Mesenchymal stem cell (in vitro differentiated cells and primary cell): ENCODE results near the gene TARBP1.
"Not testable (repeated sequence)": the region's sequence is repeated elsewhere in the genome, so short reads cannot be mapped to it uniquely, and the experiment has no call there.

ENCODE experiments used
- DNase-seq: peaks from one replicate; pipeline ENCODE4 v3.0.0-alpha.2; 2013
- H2AFZ ChIP-seq: one replicate; pipeline ENCODE4 v1.6.1; 2013; ENCODE audit warnings: low read depth, mild to moderate bottlenecking, control low read depth, inconsistent platforms, low read length, moderate library complexity
- H2AK5ac ChIP-seq: 2 replicates; pipeline ENCODE4 v1.6.1; 2013; ENCODE audit warnings: low read length, moderate library complexity, mild to moderate bottlenecking, inconsistent platforms; ENCODE audit not compliant: severe bottlenecking
- H2BK120ac ChIP-seq: one replicate; pipeline ENCODE4 v1.6.1; 2013; ENCODE audit warnings: low read depth, mild to moderate bottlenecking, inconsistent platforms, low read length, moderate library complexity
- H2BK12ac ChIP-seq, 2 experiments: one replicate each; pipeline ENCODE4 v1.6.1; 2013; ENCODE audit warnings: inconsistent platforms in 2 of 2, low read length in 2 of 2, mild to moderate bottlenecking in 2 of 2, moderate library complexity in 2 of 2, control low read depth in 1 of 2
- H2BK15ac ChIP-seq: one replicate; pipeline ENCODE4 v1.6.1; 2013; ENCODE audit warnings: mild to moderate bottlenecking, low read depth, inconsistent platforms; ENCODE audit not compliant: poor library complexity, severe bottlenecking
- H2BK5ac ChIP-seq: 2 replicates; pipeline ENCODE4 v1.6.1; 2013; ENCODE audit warnings: low read depth, mild to moderate bottlenecking, low read length, control low read depth, inconsistent platforms; ENCODE audit not compliant: poor library complexity, severe bottlenecking
- H3K14ac ChIP-seq, 2 experiments: one replicate each; pipeline ENCODE4 v1.6.1; 2013; ENCODE audit warnings: inconsistent platforms in 2 of 2, low read length in 2 of 2, control low read depth in 1 of 2, mild to moderate bottlenecking in 1 of 2, moderate library complexity in 1 of 2
- H3K18ac ChIP-seq, 2 experiments: one replicate each; pipeline ENCODE4 v1.6.1; 2013; ENCODE audit warnings: inconsistent platforms in 2 of 2, low read length in 2 of 2, control low read depth in 1 of 2, low read depth in 1 of 2, mild to moderate bottlenecking in 1 of 2
- H3K23ac ChIP-seq, 2 experiments: one replicate each; pipeline ENCODE4 v1.6.1; 2013; ENCODE audit warnings: inconsistent platforms in 2 of 2, low read length in 2 of 2, mild to moderate bottlenecking in 2 of 2, moderate library complexity in 2 of 2, control low read depth in 1 of 2
- H3K27ac ChIP-seq: 2 replicates; pipeline ENCODE4 v1.5.1; 2013; ENCODE audit warnings: mild to moderate bottlenecking, moderate library complexity, low read length, control low read depth, inconsistent platforms; ENCODE audit not compliant: poor library complexity, severe bottlenecking
- H3K27me3 ChIP-seq, 2 experiments: 2 replicates each; pipeline versions ENCODE4 v1.6.1 to v1.7.0; 2013; ENCODE audit warnings: low read length in 2 of 2, mild to moderate bottlenecking in 2 of 2, moderate library complexity in 2 of 2, control low read depth in 1 of 2, inconsistent platforms in 1 of 2; ENCODE audit not compliant: control insufficient read depth in 1 of 2, insufficient read depth in 1 of 2
- H3K36me3 ChIP-seq, 2 experiments: 2 replicates each; pipeline versions ENCODE4 v1.6.1 to v1.7.0; 2013; ENCODE audit warnings: low read length in 2 of 2, control low read depth in 1 of 2, inconsistent platforms in 1 of 2, low read depth in 1 of 2, mild to moderate bottlenecking in 1 of 2; ENCODE audit not compliant: insufficient read depth in 2 of 2, control insufficient read depth in 1 of 2
- H3K4ac ChIP-seq, 2 experiments: one replicate each; pipeline ENCODE4 v1.6.1; 2013; ENCODE audit warnings: inconsistent platforms in 2 of 2, low read length in 2 of 2, mild to moderate bottlenecking in 2 of 2, moderate library complexity in 2 of 2, control low read depth in 1 of 2, low read depth in 1 of 2
- H3K4me1 ChIP-seq: 2 replicates; pipeline ENCODE4 v1.6.1; 2013; ENCODE audit warnings: low read depth, low read length, control low read depth; ENCODE audit not compliant: control insufficient read depth, insufficient read depth
- H3K4me2 ChIP-seq: 2 replicates; pipeline ENCODE4 v1.6.1; 2013; ENCODE audit warnings: low read length, mild to moderate bottlenecking, inconsistent platforms; ENCODE audit not compliant: poor library complexity, severe bottlenecking
- H3K4me3 ChIP-seq, 2 experiments: 2 replicates each; pipeline versions ENCODE4 v1.5.1 to v1.7.0; 2013; ENCODE audit warnings: low read length in 2 of 2, mild to moderate bottlenecking in 2 of 2, control low read depth in 1 of 2, low read depth in 1 of 2; ENCODE audit not compliant: insufficient read depth in 1 of 2
- H3K79me1 ChIP-seq: replicated peaks from 2 replicates; pipeline ENCODE4 v1.6.1; 2013; ENCODE audit warnings: mild to moderate bottlenecking, control low read depth, low read length, inconsistent platforms; ENCODE audit not compliant: poor library complexity, severe bottlenecking
- H3K9ac ChIP-seq: 2 replicates; pipeline ENCODE4 v1.7.0; 2013; ENCODE audit warnings: mild to moderate bottlenecking, low read length, moderate library complexity
- H3K9me3 ChIP-seq: 2 replicates; pipeline ENCODE4 v1.7.0; 2013; ENCODE audit warnings: mild to moderate bottlenecking, low read length; ENCODE audit not compliant: control insufficient read depth
- H4K8ac ChIP-seq: one replicate; pipeline ENCODE4 v1.6.1; 2013; ENCODE audit warnings: inconsistent platforms, mild to moderate bottlenecking, low read length, moderate library complexity
- H4K91ac ChIP-seq: one replicate; pipeline ENCODE4 v1.6.1; 2013; ENCODE audit warnings: mild to moderate bottlenecking, low read length, inconsistent platforms
- WGBS: methylation state at CpG from one replicate; pipeline ENCODE4 v1.1.7; 2013; ENCODE audit warnings: mixed read lengths; 5-methylcytosine and 5-hydroxymethylcytosine counted together

The TARBP1 gene

DNA sequence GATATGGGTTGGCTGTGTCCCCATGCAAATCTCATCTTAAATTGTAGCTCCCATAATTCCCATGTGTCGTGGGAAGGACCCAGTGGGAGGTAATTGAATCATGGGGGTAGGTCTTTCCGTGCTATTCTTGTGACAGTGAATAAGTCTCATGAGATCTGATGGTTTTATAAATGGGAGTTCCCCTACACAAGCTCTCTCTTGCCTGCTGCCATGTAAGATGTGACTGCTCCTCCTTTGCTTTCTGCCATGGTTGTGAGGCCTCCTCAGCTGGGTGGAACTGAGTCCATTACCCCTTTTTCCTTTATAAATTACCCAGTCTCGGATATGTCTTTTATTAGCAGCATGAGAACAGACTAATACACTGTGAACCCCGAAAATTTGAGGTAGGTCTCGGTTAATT is 25.3 kb upstream of the TARBP1 start:
- not testable (repeated sequence) for H2BK15ac ChIP-seq, H3K27ac ChIP-seq, H2BK120ac ChIP-seq, H3K14ac ChIP-seq, H3K36me3 ChIP-seq, H3K23ac ChIP-seq, H3K4me2 ChIP-seq, H3K4me1 ChIP-seq, H4K8ac ChIP-seq, H4K91ac ChIP-seq, H3K79me1 ChIP-seq, H3K9ac ChIP-seq, DNase-seq, H3K18ac ChIP-seq, H3K4ac ChIP-seq, H3K4me3 ChIP-seq, H2AK5ac ChIP-seq, H3K27me3 ChIP-seq, H3K9me3 ChIP-seq, H2BK5ac ChIP-seq, H2AFZ ChIP-seq
- 91% methylated on average over 4 of the region's 5 CpGs for WGBS
- peak overlapping the region in 1 of 2 experiments; percentile 11 for H2BK12ac ChIP-seq

DNA sequence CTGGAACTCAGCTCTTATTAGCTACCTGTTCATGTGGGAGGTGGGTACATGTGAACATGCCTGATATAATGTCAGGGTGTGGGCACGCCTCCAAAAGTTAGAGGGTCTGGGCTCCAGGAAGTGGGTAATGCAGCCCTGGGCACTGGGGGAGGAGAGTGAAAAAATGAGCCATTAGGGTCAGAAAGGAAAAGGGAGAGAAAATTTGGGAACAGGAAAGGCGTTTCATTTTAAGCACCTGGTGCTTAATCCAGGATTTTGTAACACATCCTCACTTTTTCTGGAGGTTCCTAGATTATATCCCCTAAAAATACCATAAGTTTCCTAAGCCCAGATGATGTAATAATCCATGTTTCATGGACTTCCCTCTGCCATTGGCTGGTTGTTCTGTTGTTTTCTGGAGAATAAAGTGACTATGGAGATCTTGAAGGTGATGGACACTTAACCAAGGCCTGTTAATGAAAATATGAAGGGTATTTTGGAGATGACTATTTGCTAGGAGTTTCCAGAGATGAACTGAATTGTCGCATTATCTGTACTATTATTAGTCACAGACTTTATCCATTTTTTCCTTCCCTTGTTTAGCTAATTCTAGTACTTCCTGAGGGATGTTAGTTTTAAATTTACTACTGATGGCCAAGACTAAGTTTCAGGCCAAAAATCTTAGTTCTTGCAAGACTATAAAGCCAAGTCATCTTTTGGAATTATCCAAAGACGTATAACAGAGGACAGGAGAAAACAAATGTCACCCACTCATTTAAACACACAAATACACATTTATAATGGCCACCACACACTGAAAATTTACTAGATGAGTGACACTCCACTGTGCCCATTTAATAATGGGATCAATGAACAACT is 24.4 kb upstream of the TARBP1 start:
- H2AK5ac ChIP-seq: no peak overlapping the region
- H3K36me3 ChIP-seq: no peaks in the 10 kb centered on the region
- no peak overlapping the region for H3K23ac ChIP-seq
- no peak overlapping the region for H2BK120ac ChIP-seq
- DNase-seq: no peak
- H3K4me1 ChIP-seq: peaks cover 8% of the 10 kb centered on the region
- no peak overlapping the region for H3K18ac ChIP-seq
- no peaks in the 10 kb centered on the region for H3K79me1 ChIP-seq
- H3K4me3 ChIP-seq: no peak overlapping the region
- H4K91ac ChIP-seq: no peak overlapping the region
- no peaks in the 10 kb centered on the region for H3K9me3 ChIP-seq
- no peak overlapping the region for H3K14ac ChIP-seq
- no peak overlapping the region for H2BK5ac ChIP-seq
- no peak overlapping the region for H2BK12ac ChIP-seq
- no peak overlapping the region for H3K4ac ChIP-seq
- H2BK15ac ChIP-seq: no peak overlapping the region
- no peak overlapping the region for H2AFZ ChIP-seq
- H4K8ac ChIP-seq: no peak overlapping the region
- 89% methylated on average over 2 of the region's 4 CpGs for WGBS
- H3K4me2 ChIP-seq: no peak overlapping the region
- H3K27ac ChIP-seq: no peak overlapping the region
- peak overlapping the region; percentile 37 for H3K9ac ChIP-seq
- H3K27me3 ChIP-seq: no peaks in the 10 kb centered on the region

DNA sequence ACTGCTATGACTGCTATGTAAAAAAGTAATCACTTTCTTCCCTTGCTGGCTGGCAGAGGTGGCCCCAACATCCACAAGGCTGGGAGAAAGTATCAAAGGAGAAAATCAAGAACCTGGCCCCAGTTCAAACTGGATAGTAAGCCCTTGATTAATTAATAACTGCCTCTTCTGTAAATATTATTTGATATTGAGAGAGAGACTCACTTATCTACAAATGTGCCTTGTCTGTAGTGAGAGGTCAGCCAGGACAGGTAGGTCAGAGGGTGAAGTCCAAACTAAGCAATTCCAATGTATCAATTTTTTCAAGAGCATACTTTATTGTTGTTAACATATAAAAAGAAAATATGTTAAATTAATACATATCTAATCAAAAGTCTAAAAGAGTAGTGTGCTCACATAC is 23.8 kb upstream of the TARBP1 start:
- H3K27ac ChIP-seq: no peak overlapping the region
- H3K27me3 ChIP-seq: no peaks in the 10 kb centered on the region
- H4K8ac ChIP-seq: no peak overlapping the region
- H3K9me3 ChIP-seq: no peaks in the 10 kb centered on the region
- peak overlapping the region; percentile 37 for H3K9ac ChIP-seq
- H2BK120ac ChIP-seq: no peak overlapping the region
- H4K91ac ChIP-seq: no peak overlapping the region
- H3K36me3 ChIP-seq: no peaks in the 10 kb centered on the region
- no peaks in the 10 kb centered on the region for H3K79me1 ChIP-seq
- H3K4me2 ChIP-seq: no peak overlapping the region
- no peak overlapping the region for H3K4me3 ChIP-seq
- H2AFZ ChIP-seq: no peak overlapping the region
- no peak overlapping the region for H2AK5ac ChIP-seq
- H3K14ac ChIP-seq: no peak overlapping the region
- H2BK5ac ChIP-seq: no peak overlapping the region
- H3K4me1 ChIP-seq: peaks cover 8% of the 10 kb centered on the region
- H2BK15ac ChIP-seq: no peak overlapping the region
- H3K23ac ChIP-seq: no peak overlapping the region
- H2BK12ac ChIP-seq: no peak overlapping the region
- H3K18ac ChIP-seq: no peak overlapping the region
- no peak overlapping the region for H3K4ac ChIP-seq
- DNase-seq: no peak

DNA sequence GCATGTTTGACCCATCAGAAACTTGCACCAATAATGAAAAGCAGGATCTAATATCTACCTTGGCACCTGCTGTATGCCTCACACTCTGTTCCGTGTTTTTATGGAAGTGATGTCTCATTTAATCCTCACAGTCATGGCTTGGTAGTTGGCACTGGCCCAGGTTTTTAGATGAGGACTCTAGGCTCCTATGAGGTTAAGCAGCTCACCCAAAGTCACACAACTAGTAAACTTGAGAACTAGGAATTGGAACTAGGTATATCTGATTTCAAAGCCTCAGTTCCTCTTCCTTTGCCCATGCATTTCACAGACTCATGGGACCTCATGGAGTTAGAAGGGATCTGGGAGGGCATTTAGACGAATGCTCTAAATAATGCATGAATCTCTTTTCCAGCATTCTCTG is 21.3 kb upstream of the TARBP1 start:
- H2AK5ac ChIP-seq: no peak overlapping the region
- no peak overlapping the region for H2AFZ ChIP-seq
- H3K4ac ChIP-seq: no peak overlapping the region
- 100% methylated on average over 1 of the region's 2 CpGs for WGBS
- H4K8ac ChIP-seq: no peak overlapping the region
- no peak overlapping the region for H2BK12ac ChIP-seq
- no peak overlapping the region for H3K23ac ChIP-seq
- no peaks in the 10 kb centered on the region for H3K27me3 ChIP-seq
- no peak overlapping the region for H4K91ac ChIP-seq
- no peaks in the 10 kb centered on the region for H3K36me3 ChIP-seq
- no peak overlapping the region for H3K18ac ChIP-seq
- no peaks in the 10 kb centered on the region for H3K79me1 ChIP-seq
- H3K4me2 ChIP-seq: no peak overlapping the region
- H3K4me3 ChIP-seq: peak overlapping the region in 1 of 2 experiments; percentile 63
- H2BK15ac ChIP-seq: no peak overlapping the region
- H3K9me3 ChIP-seq: no peaks in the 10 kb centered on the region
- H3K27ac ChIP-seq: no peak overlapping the region
- peaks cover 8% of the 10 kb centered on the region for H3K4me1 ChIP-seq
- no peak for DNase-seq
- H2BK5ac ChIP-seq: no peak overlapping the region
- no peak overlapping the region for H3K14ac ChIP-seq
- peak overlapping the region; percentile 93 for H3K9ac ChIP-seq
- no peak overlapping the region for H2BK120ac ChIP-seq
